CD4-positive, CD25-positive, alpha-beta regulatory T cell (primary cell): ENCODE results near the gene MLYCD. TPM values are rescaled to one million over a fixed set of nuclear protein-coding genes. Genes with fewer than 3 reads are reported as not detected.

ENCODE experiments used
- ATAC-seq, 2 donors: fragments of 150-1000 bp; cut with Tn5 transposase; one replicate each; pipeline ENCODE4 v1.10.0; 2021; ENCODE audit warnings: low read depth in 2 of 2, moderate number of reproducible peaks in 2 of 2, moderate library complexity in 1 of 2
- DNase-seq, 3 donors: peaks; one replicate each; pipeline versions ENCODE4 v3.0.0 to v3.0.0-alpha.2; 2012 to 2022; ENCODE audit warnings: mixed read lengths in 1 of 3
- H3K27ac ChIP-seq: one replicate; pipeline ENCODE4 v1.7.0; 2013; ENCODE audit warnings: mild to moderate bottlenecking, low read length; ENCODE audit not compliant: insufficient read depth, poor library complexity, severe bottlenecking
- H3K27me3 ChIP-seq: one replicate; pipeline ENCODE4 v1.7.0; 2013; ENCODE audit warnings: low read length; ENCODE audit not compliant: control insufficient read depth, insufficient read depth
- H3K36me3 ChIP-seq: one replicate; pipeline ENCODE4 v1.7.0; 2013; ENCODE audit warnings: mild to moderate bottlenecking, low read length, moderate library complexity; ENCODE audit not compliant: control insufficient read depth, insufficient read depth
- H3K4me1 ChIP-seq: 2 replicates; pipeline ENCODE4 v1.7.0; 2013; ENCODE audit warnings: mild to moderate bottlenecking, low read length; ENCODE audit not compliant: insufficient read depth, control insufficient read depth, poor library complexity, severe bottlenecking
- H3K4me3 ChIP-seq: one replicate; pipeline ENCODE4 v1.7.0; 2013; ENCODE audit warnings: low read depth, mild to moderate bottlenecking, low read length, moderate library complexity
- H3K9me3 ChIP-seq, 2 experiments: 1 replicate in 1 of 2; 2 replicates in 1 of 2; pipeline ENCODE4 v1.7.0; 2013; ENCODE audit warnings: low read length in 2 of 2, mild to moderate bottlenecking in 1 of 2, moderate library complexity in 1 of 2; ENCODE audit not compliant: control insufficient read depth in 2 of 2
- H3K27ac Mint-ChIP-seq, 3 donors: one replicate each; pipeline ENCODE4 v1.8.0; 2020 to 2022; ENCODE audit warnings: mild to moderate bottlenecking in 3 of 3, mixed read lengths in 3 of 3, moderate library complexity in 2 of 3
- H3K27me3 Mint-ChIP-seq: one replicate; pipeline ENCODE4 v1.8.0; 2022; ENCODE audit warnings: mild to moderate bottlenecking, mixed read lengths
- H3K36me3 Mint-ChIP-seq: one replicate; pipeline ENCODE4 v1.8.0; 2020; ENCODE audit warnings: mixed read lengths
- H3K4me1 Mint-ChIP-seq, 4 donors: one replicate each; pipeline ENCODE4 v1.8.0; 2020 to 2022; ENCODE audit warnings: mixed read lengths in 4 of 4, mild to moderate bottlenecking in 1 of 4
- H3K4me3 Mint-ChIP-seq, 4 donors: one replicate each; pipeline ENCODE4 v1.8.0; 2020 to 2022; ENCODE audit warnings: mild to moderate bottlenecking in 4 of 4, mixed read lengths in 4 of 4, moderate library complexity in 3 of 4
- H3K9me3 Mint-ChIP-seq, 7 donors: one replicate each; pipeline ENCODE4 v1.8.0; 2020 to 2022; ENCODE audit warnings: mixed read lengths in 7 of 7, mild to moderate bottlenecking in 3 of 7, moderate library complexity in 2 of 7
- polyA plus RNA-seq, 4 donors: library from polyadenylated mRNA; unstranded; fragments of 300-500 nt; fragmentation: Illumina TruSeq; gene quantifications; one replicate each; pipeline ENCODE4 v1.2.3, GENCODE V29; 2021
- total RNA-seq: library from RNA; stranded (reverse); gene quantifications from one replicate; pipeline ENCODE4 v1.2.3, GENCODE V29; 2022

Gene MLYCD
- total and polyA plus RNA-seq, 5 donors from 2014 or later = 1.9 to 6.5 (median 2.4) TPM

DNA sequence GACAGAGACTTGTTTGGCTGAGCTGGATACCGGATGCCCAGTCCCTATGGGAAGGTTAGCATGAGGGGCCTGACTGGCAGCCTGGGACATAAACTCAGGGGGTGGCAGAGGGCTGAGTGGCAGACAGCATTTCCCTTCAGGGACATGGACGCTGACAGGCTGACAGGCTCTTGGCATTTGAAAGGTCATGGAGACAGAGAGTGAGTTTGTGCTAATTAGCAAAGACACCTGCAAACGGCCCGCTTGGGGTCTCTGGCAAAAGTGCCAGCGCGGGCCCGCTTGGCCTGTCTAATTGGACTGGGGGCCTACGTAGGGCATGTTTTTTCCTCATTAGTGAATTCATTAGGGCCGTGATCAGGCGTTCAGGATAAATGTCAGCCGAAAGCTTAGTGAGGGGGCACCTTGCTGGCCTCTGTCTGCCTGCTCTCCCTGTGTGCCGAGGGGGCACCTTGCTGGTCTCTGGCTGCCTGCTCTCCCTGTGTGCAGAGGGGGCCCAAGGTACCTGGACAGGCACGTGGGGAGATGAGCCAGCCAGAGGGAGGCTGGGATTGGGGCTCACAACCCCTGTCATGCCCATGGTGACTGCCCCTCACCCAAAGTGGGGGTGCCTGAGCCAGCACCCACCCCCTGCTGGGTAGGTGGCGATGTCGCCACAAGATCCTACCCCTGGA is 76.8 kb downstream of the MLYCD start:
- Histone ChIP-seq H3K36me3 (no peaks in the 10 kb centered on the region), H3K27me3 (no peaks in the 10 kb centered on the region), H3K4me1 (no peaks in the 10 kb centered on the region), H3K27ac (no peak overlapping the region), H3K9me3 (peaks cover 0 to 9% of the 10 kb centered on the region in 2 experiments), H3K4me3 (no peak overlapping the region)
- Mint-ChIP-seq H3K4me1 (no peaks in the 10 kb centered on the region), H3K4me3 (no peak overlapping the region), H3K27ac (no peak overlapping the region), H3K36me3 (no peaks in the 10 kb centered on the region), H3K9me3 (peaks cover 0 to 5% (median 0%) of the 10 kb centered on the region in 7 donors), H3K27me3 (peaks cover 4% of the 10 kb centered on the region)
- no peak for DNase-seq
- no peak for ATAC-seq

Other genes with a start within 250 kb of the MLYCD start
- 26.7 TPM for gene HSBP1, start 91.1 kb upstream of the MLYCD start, total RNA-seq
- gene HSBP1, start 91.1 kb upstream of the MLYCD start, polyA plus RNA-seq = 10 to 100 TPM; 25.1 to 53.0 (median 38.3) TPM
- 0.72 TPM for gene OSGIN1, start 54.1 kb downstream of the MLYCD start, total RNA-seq
- under 1 TPM in 1 of 4 donors, not detected in 3; 0.29 TPM for gene OSGIN1, start 54.1 kb downstream of the MLYCD start, polyA plus RNA-seq
- gene NECAB2, start 69.1 kb downstream of the MLYCD start, total RNA-seq = not detected
- not detected for gene NECAB2, start 69.1 kb downstream of the MLYCD start, polyA plus RNA-seq
- gene SLC38A8, start 143.7 kb downstream of the MLYCD start, total RNA-seq = not detected
- gene SLC38A8, start 143.7 kb downstream of the MLYCD start, polyA plus RNA-seq = not detected
- gene MBTPS1, start 217.8 kb downstream of the MLYCD start, total RNA-seq = 118 TPM
- 10 to 100 TPM; 40.6 to 62.5 (median 47.8) TPM for gene MBTPS1, start 217.8 kb downstream of the MLYCD start, polyA plus RNA-seq
- 17.3 TPM for gene HSDL1, start 246.1 kb downstream of the MLYCD start, total RNA-seq
- gene HSDL1, start 246.1 kb downstream of the MLYCD start, polyA plus RNA-seq = 10 to 100 TPM in 1 of 4 donors, 1 to 10 TPM in 3; 6.8 to 10.6 (median 9.6) TPM
- 0.27 TPM for gene DNAAF1, start 246.2 kb downstream of the MLYCD start, total RNA-seq
- under 1 TPM in 3 of 4 donors, not detected in 1; 0.03 to 0.81 (median 0.33) TPM for gene DNAAF1, start 246.2 kb downstream of the MLYCD start, polyA plus RNA-seq